Thyroid gland (tissue), 4 donors: ENCODE data around the gene UNG. TPM values are rescaled to one million over a fixed set of nuclear protein-coding genes. Genes with fewer than 3 reads are reported as not detected.

ENCODE experiments used
- DNase-seq, 2 donors: peaks; one replicate each; pipeline ENCODE4 v3.0.0-alpha.2; 2019
- H3K27ac ChIP-seq, 3 donors: fragments of 200-600 bp; sonication (generic); 1 replicate in 2 of 3; 2 replicates in 1 of 3; pipeline ENCODE4 v1.5.1; 2016 to 2019; ENCODE audit warnings: mild to moderate bottlenecking in 1 of 3, moderate library complexity in 1 of 3
- H3K27me3 ChIP-seq: fragments of 200-600 bp; sonication (generic); one replicate; pipeline ENCODE4 v1.5.1; 2019
- H3K36me3 ChIP-seq, 2 donors: fragments of 200-600 bp; sonication (generic); one replicate each; pipeline ENCODE4 v1.5.1; 2016 to 2019
- H3K4me1 ChIP-seq, 2 donors: fragments of 200-600 bp; sonication (generic); one replicate each; pipeline ENCODE4 v1.5.1; 2017 to 2019
- H3K4me3 ChIP-seq, 3 donors: fragments of 200-600 bp; sonication (generic); replicated peaks in 1 of 3; 1 replicate in 2 of 3; 2 replicates in 1 of 3; pipeline ENCODE4 v1.5.1; 2016; ENCODE audit warnings: mild to moderate bottlenecking in 1 of 3
- H3K9me3 ChIP-seq: fragments of 200-600 bp; sonication (generic); one replicate; pipeline ENCODE4 v1.5.1; 2017
- CTCF ChIP-seq, 6 experiments: fragments of 200-600 bp in 3 of 6; fragments of 450-650 bp in 3 of 6; sonication (generic) in 3 of 6; IDR thresholded peaks; one replicate each; pipeline ENCODE4 v1.5.1; 2016 to 2019; ENCODE audit warnings: antibody characterized with exemption in 6 of 6, mild to moderate bottlenecking in 2 of 6, inconsistent platforms in 1 of 6, moderate library complexity in 1 of 6
- POLR2A ChIP-seq, 2 donors: fragments of 450-650 bp; IDR thresholded peaks; one replicate each; pipeline ENCODE4 v1.6.1; 2017; ENCODE audit warnings: antibody characterized with exemption in 2 of 2, mild to moderate bottlenecking in 2 of 2, moderate library complexity in 1 of 2
- WGBS, 2 donors: methylation state at CpG; one replicate each; pipeline ENCODE4 v1.1.5; 2017; 5-methylcytosine and 5-hydroxymethylcytosine counted together
- intact Hi-C: fragments of 100-400 bp; cut with DNase I; formaldehyde crosslinking; loops from one replicate; pipeline ENCODE4 v1.15.1; 2023
- total RNA-seq, 4 donors: library from RNA; depleted of rRNA; stranded (reverse); fragments of >200 nt; gene quantifications; one replicate each; pipeline ENCODE4 v1.2.3, GENCODE V29; 2016

UNG gene
- total RNA-seq, 4 donors from 2014 or later, result 33.1 to 45.5 (median 37.5) TPM

GRCh38 chr12:109126784-109127183 is 29.4 kb downstream of the UNG start:
- Histone ChIP-seq H3K27me3 (no peaks in the 10 kb centered on the region), H3K36me3 (no peaks in the 10 kb centered on the region), H3K4me3 (no peak overlapping the region), H3K4me1 (peaks cover 20 to 42% of the 10 kb centered on the region in 2 donors), H3K9me3 (no peaks in the 10 kb centered on the region), H3K27ac (no peak overlapping the region)
- no peak for DNase-seq
- TF ChIP-seq POLR2A (IDR thresholded peaks at IDR 0.05), result no peak
- no peak for TF ChIP-seq CTCF (IDR thresholded peaks at IDR 0.05)
- WGBS, 2 donors, result 78 to 84% methylated on average over 3 of the region's 3 CpGs
- intact Hi-C loops, result no loop called here

GRCh38 chr12:109127533-109128242 is 30.3 kb downstream of the UNG start:
- Histone ChIP-seq H3K9me3 (no peaks in the 10 kb centered on the region), H3K4me1 (peaks cover 18 to 48% of the 10 kb centered on the region in 2 donors), H3K27me3 (no peaks in the 10 kb centered on the region), H3K4me3 (no peak overlapping the region), H3K27ac (no peak overlapping the region), H3K36me3 (no peaks in the 10 kb centered on the region)
- intact Hi-C loops, result no loop called here
- no peak for DNase-seq
- 89 to 91% methylated on average over 13 of the region's 13 CpGs for WGBS, 2 donors
- TF ChIP-seq POLR2A (IDR thresholded peaks at IDR 0.05) (no peak), CTCF (IDR thresholded peaks at IDR 0.05) (no peak)

GRCh38 chr12:109130297-109131153 is 33.1 kb downstream of the UNG start:
- DNase-seq, result no peak
- TF ChIP-seq POLR2A (IDR thresholded peaks at IDR 0.05) (no peak), CTCF (IDR thresholded peaks at IDR 0.05) (no peak)
- H3K36me3 ChIP-seq, result no peaks in the 10 kb centered on the region
- WGBS, 2 donors, result 78 to 80% methylated on average over 14 to 15 of the region's 15 CpGs
- H3K27me3 ChIP-seq, result no peaks in the 10 kb centered on the region
- peak overlapping the region; percentile 72 to 86 (median 80) for H3K27ac ChIP-seq
- H3K4me1 ChIP-seq, result peaks cover 33 to 51% of the 10 kb centered on the region in 2 donors
- intact Hi-C loops, result no loop called here
- H3K4me3 ChIP-seq, result no peak overlapping the region
- H3K9me3 ChIP-seq, result no peaks in the 10 kb centered on the region

GRCh38 chr12:109131154-109132050 is 34.0 kb downstream of the UNG start:
- peaks cover 33 to 52% of the 10 kb centered on the region in 2 donors for H3K4me1 ChIP-seq
- no peaks in the 10 kb centered on the region for H3K9me3 ChIP-seq
- no peaks in the 10 kb centered on the region for H3K27me3 ChIP-seq
- no peaks in the 10 kb centered on the region for H3K36me3 ChIP-seq
- DNase-seq, result peak; percentile 97 to 98
- peak overlapping the region; percentile 80 to 86 (median 82) for H3K27ac ChIP-seq
- H3K4me3 ChIP-seq, result no peak overlapping the region
- 47 to 55% methylated on average over 24 of the region's 24 CpGs for WGBS, 2 donors
- intact Hi-C loops, result no loop called here
- TF ChIP-seq POLR2A (IDR thresholded peaks at IDR 0.05) (peak in 1 of 2 donors; percentile 69), CTCF (IDR thresholded peaks at IDR 0.05) (no peak)
